ENCODE measurements around the gene TTC39B.
A peak's percentile ranks its signal among the peaks of the same experiment; 100 is the strongest.

Gene TTC39B

DNA sequence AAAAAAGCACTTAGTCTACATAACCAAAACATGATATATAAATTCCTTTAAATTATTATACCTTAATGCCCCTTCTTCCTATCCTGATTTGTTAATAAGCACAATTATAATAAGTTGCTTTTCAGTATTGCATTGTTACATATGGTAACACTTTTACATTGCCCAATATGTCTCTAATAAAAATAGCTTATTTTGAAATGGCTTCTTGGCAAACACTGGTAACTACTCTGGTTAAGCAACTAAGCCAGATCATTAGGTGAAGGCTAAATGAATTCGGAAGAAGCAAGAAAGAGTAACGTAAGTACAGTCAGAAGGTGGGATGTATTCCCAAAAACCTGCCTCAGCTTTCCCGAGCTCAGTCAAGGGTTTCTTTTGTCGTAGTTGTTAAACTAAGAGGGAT lies 85.3 kb downstream of the TTC39B start:
- DNase-seq = peak; percentile 38

DNA sequence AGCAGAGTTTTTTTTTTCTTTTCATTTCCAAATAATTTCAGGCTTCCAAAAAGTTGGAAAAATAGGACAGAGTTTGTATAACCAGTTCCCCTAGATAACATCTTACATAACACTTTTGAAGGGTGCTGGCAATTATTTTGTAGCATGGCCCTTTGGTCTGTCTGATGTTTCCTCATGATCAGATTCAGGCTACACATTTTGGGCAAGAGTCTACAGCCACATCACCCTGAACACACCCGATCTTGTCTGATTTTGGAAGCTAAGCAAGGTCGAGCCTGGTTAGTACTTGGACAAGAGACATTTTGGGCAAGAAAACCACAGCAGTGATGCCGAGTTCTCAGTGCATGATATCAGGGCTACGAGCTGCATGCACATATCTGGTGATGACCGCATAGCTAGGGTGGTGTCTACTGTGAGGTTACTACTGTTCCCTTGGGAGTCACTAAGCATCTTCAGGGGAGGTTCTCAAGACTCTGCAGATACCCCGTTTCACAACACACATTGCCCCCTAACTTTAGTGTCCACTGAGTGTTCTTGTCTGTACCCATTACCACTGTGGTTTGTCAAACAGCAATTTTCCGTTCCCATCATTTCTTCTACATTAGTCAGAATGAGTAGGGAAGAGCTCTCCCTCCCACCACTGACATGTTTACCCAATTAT lies 86.2 kb downstream of the TTC39B start:
- peak; percentile 82 for DNase-seq

DNA sequence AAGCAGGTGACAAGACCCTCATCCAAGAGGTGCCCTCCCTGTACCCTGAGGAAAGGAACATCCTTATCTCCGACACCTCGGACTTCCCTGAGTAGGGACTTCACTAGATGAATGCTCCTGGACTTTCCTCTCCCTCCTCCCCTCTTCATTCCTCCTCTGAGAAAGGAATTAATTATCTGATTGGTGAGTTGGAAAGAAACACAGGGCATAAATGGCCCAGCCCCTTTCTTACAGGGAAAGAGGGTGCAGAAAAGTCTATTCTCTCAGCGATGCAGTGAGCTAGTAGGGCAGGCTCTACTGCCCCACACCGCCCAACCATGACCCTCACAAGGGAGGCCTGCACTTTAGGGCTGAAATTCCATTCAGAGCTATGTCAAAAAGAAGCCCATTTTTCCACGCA lies 87.5 kb downstream of the TTC39B start:
- DNase-seq = no peak

DNA sequence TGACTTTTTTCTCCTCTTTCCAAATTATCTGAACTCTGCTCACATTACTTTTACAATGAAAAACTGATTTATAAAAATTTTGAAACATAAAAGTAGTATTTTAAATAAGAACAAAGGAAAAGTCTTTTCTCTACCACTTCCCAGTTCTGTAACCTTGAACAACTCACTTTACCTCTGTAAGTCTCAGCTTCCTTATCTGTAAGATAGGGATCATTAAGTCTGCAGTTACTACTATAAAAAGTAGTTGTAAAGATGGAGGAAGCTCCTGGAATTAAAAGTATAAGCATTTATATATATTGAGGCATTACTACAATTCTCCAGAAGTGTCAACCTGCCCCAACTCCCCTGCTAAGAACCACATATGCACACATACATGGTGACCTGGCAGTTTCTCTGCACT lies 88.0 kb downstream of the TTC39B start:
- DNase-seq = no peak

DNA sequence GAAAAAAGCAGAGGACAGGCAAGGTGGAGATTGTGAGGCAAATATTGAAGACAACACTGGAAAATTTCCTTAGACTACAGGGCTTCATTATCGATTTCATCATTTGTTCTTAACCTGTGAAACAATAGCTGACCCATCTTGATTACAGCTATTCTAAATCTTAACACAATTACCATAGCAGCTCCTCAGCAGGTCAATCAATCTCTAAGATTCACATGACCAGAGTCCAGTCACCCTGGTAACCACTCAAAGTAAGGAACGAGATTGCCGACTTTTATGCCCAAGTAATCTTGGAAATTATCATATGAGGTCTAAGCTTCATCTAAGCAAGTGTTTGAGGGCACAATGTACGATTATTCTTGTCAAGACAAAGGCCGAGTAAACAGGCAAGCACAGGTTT lies 93.8 kb downstream of the TTC39B start:
- DNase-seq = no peak

DNA sequence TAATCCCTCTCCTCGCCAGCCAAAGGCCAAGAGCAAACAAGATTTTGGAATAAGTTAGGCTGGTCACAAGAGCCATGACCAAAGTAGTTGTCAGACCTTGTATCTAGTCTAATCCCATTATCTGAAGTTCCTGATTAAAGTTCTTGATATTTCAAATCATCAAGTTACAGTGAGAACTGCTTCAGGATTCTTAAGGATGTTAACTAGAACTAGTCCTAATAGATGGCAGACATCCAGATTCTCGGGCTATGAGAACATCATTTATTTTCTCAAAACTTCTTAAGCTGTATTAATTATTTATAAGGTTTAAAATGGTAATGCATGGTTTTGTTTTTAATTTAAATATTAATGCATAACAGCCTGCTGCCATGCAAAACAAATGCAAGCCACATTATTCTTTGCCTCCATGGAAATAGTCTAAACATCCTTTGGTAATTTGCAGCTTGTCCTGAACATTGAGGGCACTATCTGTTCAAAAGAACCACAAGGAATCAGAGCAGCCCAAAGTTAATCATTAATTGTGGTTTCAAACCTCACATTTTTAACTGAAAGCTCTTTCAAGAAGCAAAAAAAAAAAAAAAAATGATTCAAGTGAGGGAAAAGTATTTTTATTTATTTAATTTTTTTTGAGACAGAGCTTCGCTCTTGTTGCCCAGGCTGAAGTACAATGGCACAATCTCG lies 95.1 kb downstream of the TTC39B start:
- peak; percentile 64 for DNase-seq

DNA sequence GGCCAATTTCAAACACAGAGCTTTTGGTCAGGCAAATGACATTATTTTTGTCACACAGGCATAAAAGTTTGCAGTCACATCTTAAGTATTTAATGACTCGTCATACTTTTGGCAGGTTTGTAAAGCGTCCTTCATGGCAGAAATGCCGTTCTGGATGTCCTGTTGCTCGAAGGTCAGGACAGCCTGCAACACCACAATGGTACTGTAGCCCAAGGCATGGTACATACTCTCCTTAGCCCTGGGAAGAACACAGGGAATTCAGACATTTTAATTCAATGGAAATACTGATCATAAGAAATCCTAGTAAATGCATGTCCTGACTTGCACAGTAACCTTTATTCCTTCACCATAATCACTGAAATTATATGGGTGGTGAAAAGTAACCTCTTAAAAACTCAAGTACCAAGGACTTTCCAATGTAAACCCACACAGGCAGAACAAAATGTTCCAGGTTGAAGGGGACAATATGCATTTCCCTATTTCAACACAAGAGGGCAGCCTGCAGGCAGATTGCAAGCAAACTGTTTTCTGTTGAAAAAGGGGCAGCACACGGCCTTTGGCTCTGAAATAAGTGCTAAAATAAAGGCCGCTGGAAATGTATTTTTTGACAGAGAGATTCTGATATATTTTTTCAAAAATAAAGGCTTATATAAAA lies 95.7 kb downstream of the TTC39B start:
- DNase-seq = peak; percentile 68

DNA sequence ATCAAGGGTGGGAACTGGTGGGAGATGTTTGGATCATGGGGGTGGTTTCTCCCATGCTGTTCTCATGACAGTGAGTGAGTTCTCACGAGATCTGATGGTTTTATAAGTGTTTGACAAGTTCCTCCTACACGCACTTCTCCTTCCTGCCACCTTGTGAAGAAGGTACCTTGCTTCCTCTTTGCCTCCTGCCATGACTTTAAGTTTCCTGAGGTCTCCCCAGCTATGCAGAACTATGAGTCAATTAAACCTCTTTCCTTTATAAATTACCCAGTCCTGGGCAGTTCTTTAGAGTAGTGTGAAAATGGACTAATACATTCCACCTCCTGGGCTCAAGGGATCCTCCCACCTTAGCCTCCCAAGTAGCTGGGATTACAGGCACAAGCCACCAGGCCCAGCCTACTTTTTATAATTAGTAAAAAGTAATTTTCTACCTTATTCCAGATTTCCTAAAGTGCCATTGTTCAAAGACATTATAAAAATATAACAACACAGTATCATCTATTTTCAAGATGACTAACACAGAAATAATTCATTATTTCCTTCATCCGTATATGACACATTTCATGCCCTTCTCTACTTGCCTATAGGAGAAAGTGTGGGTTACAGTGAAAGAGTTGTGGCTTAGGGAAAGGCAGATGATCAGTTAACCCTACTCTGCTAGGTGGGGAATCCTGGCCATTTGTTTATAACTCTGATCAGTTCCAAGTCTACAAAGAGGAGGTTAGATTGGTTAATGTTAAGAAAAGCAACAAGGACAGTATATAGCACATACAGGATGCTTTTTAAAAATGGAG lies 99.9 kb downstream of the TTC39B start:
- no peak for DNase-seq

DNA sequence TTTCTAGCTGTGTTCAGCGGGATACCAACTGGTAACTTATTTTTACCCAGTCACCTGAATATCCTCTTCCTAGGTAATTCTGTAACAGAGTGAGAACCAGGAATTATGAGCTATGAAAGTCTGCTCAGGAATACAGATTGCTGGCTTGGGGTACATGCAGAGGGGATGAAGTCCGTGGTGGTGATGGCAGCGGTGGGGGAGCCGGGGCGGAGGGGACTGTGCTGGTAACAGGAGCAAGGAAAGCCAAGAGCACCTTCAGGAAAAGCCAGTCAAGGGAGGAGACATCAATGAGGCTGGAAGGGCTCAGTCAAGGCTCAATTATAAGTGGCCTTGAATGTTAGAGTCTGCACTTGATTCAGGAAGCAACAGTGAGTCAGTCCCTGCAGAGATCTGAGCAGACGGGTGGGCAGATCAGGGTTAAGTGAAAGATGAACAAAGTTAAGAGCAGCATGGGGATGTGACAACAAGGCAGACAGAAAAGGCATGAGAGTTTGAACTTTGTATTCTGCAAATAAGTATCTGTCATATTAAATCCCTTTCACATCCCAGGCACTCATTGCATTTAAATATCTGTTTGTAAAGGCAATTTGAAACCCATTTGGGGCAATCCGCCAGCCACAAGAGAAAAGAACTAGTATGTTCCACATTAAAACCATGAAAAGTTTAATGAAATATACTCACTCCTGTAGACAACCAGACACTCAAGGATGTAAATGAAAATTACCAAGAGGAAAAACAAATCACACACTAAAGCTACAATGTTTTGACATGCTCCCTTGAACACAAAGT lies 101.2 kb downstream of the TTC39B start:
- DNase-seq = peak; percentile 4

DNA sequence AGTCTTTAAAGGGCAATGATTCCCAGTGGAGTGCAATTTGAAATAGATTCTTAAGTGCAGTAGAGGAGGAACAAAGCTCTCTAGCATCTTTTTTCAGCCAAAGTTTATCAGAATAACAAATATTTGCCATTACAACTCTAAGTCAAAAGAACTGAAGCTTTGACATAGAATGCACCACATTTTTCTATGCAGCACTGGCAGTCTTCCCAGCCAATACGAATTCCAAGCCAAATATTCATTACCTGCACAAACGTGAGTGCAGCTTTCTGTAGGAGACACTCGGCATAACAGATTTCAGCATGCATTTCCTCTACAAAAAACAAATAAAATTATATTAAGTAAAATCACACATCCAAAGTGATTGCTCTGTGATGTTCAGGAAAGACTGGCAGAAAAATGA lies 103.4 kb downstream of the TTC39B start:
- DNase-seq = no peak

DNA sequence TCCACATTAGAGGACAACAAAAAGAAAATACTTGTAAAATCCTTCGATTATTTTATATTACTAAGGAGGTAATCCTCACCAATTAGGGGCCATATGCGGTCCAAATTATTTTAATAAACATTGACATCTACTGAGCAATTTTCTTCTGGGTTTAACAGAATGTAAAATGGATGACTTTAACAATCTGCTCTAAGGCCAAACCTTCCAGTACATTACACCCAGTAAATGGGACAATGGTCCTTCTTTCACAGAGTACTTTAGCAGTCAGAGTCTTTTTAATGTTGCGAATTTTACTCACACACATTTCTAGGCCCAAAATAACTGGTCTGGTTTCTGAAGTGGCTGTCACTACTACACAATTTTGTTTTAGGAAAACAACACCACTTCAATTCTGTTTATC lies 106.9 kb downstream of the TTC39B start:
- no peak for DNase-seq

DNA sequence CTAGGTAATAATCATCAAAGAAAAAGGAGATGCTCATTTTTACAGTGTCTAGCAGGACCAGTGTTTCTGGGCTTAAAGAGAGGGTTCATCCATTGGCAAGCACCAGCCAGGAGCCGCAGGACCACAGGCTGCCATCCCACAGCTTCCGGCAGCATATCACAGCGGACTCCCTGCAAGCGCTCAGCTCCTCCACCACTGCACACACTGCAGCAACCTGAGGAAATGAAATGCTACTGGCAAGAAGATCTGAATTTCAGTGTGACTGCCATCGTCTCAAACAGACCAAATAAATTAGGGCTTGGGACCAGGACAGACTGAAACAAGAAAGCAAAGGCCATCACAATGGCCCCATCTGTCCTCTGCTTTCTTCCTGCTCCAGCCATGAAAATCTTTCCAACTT lies 114.2 kb downstream of the TTC39B start:
- DNase-seq = no peak

DNA sequence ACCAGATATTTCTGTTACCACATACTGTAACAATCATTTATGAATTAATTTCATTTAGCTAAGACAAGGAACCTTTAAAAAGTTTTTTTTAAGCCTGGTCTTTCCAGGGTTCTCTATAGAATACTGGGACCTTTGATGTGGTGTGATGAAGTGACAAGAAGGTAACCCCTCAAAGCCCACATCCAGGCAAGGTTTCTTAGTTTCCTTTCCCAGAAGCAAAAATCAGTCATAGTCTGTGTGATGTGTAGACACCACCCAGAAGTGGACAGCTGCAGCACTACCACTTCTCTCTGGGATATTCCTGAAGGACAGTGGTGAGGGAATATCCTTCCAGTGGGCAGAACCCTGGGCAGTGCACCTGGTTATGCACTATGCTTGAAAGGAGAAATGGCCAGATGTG lies 115.6 kb downstream of the TTC39B start:
- DNase-seq = no peak

DNA sequence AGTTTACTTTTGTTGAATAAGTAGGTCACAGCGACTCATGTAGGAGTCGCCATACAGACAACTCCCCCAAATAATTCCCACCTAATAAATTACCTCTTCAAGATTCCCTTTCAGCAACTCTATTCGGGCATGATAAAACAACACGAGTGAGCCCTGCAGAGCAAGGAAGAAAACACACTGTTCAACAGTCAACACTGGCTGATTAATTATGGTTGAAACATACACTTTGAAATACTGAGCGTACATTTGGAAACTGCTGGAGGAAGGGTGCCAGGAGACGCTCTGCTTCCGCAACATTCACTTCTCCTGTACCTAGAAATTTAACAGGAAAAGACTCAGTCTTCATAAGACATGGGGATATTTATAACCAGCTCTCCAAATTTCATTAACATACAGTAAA lies 117.5 kb downstream of the TTC39B start:
- DNase-seq = no peak

DNA sequence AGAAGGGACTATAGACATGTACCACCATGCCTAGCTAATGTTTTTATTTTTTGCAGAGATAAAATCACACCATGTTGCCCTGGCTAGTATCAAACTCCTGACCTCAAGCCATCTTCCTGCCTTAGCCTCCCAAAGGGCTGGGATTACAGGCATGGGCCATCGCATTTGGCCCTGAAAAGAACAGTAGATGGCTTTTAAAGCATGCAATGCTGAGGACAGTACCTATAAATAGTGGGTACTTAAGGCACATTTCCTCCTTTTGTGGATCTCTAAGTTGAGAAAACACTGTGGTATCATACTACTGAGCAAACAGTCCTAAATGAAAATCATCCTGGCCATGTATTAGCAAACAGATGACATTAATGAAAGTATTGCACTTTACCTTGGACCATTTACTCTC lies 119.4 kb downstream of the TTC39B start:
- DNase-seq = no peak

DNA sequence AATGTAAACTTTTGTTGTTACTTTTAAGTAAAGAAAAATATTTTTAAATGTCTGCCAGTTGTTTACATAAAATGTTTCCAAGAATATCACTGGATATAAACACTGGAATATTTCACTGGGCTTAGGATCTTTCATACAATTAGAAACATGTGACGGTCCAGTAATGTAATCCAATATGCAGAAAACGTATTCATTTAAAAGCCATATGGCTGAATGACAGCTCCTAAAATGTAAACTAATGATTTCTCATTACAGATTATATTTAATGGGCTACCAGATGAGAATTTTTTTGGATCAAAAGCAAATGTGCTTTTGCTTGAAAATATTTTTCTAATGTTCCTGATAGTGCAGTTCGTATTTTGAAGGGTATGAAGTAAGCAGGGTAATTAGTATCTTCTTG lies 124.3 kb downstream of the TTC39B start:
- no peak for DNase-seq

DNA sequence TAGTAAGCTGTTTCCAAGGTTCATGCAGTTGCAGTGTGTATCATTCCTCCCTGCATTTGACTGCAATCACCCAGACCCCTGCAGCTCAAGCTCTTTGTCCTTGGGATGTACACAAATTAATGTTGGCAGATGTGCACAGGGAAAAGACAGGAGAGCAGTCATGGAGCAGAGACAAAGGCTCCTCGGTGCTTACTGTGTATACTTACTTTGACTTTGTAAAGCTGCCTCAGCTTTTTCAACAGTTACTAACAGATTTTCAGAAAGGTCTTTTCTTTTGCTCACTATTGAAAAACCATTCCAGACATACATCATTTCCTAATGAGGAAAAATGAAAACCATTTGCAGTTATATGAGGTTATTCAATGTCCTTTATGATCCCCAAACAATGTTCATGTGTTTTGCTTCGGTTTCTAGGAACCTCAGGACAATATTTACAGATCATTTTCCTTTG lies 124.9 kb downstream of the TTC39B start:
- DNase-seq = no peak

DNA sequence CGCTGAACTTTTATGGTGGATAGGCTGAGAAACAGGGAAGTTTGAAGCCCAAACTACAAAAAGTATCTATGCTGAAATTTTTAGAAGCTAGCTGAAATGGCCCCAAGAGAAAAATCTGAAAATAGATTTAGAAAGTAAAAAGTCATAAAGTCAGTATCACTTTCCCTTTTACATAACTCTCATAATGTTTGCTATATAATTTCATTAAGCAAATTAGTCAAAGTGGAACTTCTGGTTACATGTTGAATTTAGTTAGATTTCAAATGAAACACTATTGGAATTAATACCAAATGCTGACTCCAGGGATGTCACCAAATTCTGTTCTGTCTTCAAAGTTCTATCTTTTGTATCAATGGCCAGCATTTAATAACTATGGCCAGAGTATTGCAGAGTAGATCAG lies 126.9 kb downstream of the TTC39B start:
- DNase-seq = no peak

DNA sequence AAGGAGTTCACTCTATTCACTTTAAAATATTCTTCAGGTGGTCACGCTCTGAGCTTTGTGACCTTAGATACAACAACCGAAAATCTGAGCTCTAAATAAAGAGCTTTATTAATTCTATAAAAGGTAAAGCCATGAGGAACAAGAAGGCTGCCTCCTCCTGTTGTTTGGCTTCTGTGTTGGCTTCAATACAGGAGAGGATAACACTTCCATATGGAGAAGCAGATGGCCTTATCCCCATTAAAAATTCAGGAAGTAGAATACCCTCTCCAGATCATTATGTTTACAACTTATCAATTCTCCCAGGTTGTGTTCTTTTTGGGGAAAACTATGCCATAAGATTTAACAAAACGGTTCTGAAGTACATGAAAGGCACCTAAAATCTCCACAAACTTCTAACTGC lies 128.4 kb downstream of the TTC39B start:
- DNase-seq = no peak

DNA sequence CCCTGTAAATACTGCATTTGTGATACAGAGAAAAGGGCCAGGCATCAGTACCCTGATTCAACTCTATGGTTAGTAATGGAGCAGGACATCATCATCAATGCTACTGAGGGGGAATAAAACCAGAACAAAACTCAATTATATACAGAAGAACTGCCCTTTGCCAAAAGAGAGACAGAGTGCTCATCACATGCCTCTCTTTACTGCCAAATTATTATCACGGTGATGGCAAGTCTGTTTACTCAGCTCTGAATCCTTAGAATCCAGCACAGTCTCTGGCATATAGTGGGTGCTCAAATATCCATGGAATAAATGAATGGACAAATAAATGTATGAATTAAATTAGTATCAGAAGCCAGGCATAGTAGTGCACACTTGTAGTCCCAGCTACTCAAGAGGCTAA lies 130.2 kb downstream of the TTC39B start:
- DNase-seq = no peak

DNA sequence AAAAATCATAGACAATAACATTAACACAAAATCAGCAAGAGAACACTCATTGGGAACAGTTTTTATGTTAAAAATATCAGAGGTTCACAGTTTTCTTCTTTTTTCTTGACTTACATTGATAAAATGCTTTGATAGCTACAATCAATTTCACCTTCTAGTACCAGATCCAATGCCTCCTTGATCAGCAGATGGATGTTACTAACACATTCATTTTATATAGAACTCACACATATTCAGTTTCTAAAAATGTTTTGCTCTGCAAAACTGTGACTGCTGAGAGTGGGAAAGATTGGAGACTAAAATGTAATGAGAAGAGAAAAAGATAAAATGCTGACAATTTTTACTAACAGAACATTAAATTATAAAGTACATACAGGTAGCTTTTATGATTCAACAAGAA lies 143.1 kb downstream of the TTC39B start:
- no peak for DNase-seq

DNA sequence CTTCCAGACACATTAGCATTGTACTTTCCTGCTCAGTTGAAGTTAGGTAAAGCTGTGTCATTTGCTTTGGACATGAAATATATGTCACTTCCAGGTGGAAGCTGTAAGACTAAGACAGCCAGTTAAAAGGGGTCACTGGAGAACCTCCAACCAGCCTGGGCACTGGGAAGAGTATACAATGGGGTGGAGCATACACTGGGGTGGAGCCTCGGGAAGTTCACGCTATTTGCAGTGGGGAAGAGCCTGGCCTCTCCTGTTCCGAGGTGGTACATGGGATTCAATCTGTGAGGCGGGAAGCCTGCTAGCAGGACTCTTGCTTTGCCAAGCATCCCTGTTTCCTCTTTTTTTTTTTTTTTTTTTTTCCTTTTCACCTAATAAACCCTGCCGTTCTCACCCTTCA lies 145.3 kb downstream of the TTC39B start:
- DNase-seq = no peak

DNA sequence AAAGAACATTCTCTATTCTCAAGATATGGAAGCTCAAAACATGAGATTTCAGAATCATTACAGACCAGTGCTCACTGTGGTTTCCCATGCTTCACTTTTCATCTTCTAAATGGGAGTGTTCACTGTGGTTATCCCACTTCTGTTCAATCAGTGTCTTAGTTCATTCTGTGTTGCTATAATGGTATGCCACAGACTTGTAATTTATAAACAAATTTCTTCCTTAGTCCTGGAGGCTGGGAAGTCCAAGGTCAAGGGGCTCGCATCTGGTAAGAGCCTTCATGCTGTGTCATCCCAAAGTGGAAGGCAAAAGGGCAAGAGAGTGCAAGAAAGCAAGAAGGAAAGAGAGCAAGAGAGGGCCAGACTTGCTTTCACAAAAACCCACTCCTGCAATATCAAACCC lies 146.3 kb downstream of the TTC39B start:
- DNase-seq = no peak
